NT2/D1 (cell line): ENCODE data around the gene STOX2.

Experiments used
- SUZ12 ChIP-seq: IDR thresholded peaks from 2 replicates; pipeline ENCODE4 v1.6.1; 2011; ENCODE audit not compliant: insufficient read length, insufficient read depth; ENCODE audit errors: extremely low read depth
- YY1 ChIP-seq: IDR thresholded peaks from 2 replicates; pipeline ENCODE4 v1.6.1; 2011; ENCODE audit not compliant: insufficient read length, insufficient read depth
- ZNF274 ChIP-seq: IDR thresholded peaks from 2 replicates; pipeline ENCODE4 v1.6.1; 2011; ENCODE audit warnings: mild to moderate bottlenecking, low read depth, low read length

- TF ChIP-seq SUZ12 (no peak), ZNF274 (no peak), YY1 (no peak)
Observed at GRCh38 chr4:183950536-183950935, 45.4 kb downstream of the STOX2 start.
